Liver (tissue), 9 donors: ENCODE measurements around the gene AKAP13. TPM values are rescaled to one million over a fixed set of nuclear protein-coding genes. Genes with fewer than 3 reads are reported as not detected.

Source experiments
- DNase-seq: peaks from one replicate; pipeline ENCODE4 v3.0.0-alpha.2; 2017; ENCODE audit warnings: low spot score
- H3K27ac ChIP-seq, 2 donors: one replicate each; pipeline ENCODE4 v1.7.0; 2013; ENCODE audit warnings: inconsistent platforms in 2 of 2, low read length in 2 of 2, control low read depth in 1 of 2, low read depth in 1 of 2, mild to moderate bottlenecking in 1 of 2
- H3K27me3 ChIP-seq, 4 donors: one replicate each; pipeline versions ENCODE4 v1.6.1 to v1.7.0; 2013; ENCODE audit warnings: low read length in 3 of 4, inconsistent platforms in 1 of 4, mild to moderate bottlenecking in 1 of 4, moderate library complexity in 1 of 4; ENCODE audit not compliant: control insufficient read depth in 4 of 4, insufficient read depth in 4 of 4
- H3K36me3 ChIP-seq, 4 donors: one replicate each; pipeline versions ENCODE4 v1.6.1 to v1.7.0; 2013; ENCODE audit warnings: low read length in 3 of 4, mild to moderate bottlenecking in 3 of 4, low read depth in 1 of 4, moderate library complexity in 1 of 4; ENCODE audit not compliant: control insufficient read depth in 4 of 4, insufficient read depth in 3 of 4
- H3K4me1 ChIP-seq, 4 donors: one replicate each; pipeline versions ENCODE4 v1.6.1 to v1.7.0; 2013; ENCODE audit warnings: low read length in 3 of 4, mild to moderate bottlenecking in 3 of 4, moderate library complexity in 1 of 4; ENCODE audit not compliant: control insufficient read depth in 4 of 4, insufficient read depth in 4 of 4
- H3K4me3 ChIP-seq, 3 donors: one replicate each; pipeline versions ENCODE4 v1.6.1 to v1.7.0; 2013; ENCODE audit warnings: low read length in 3 of 3, control low read depth in 1 of 3, low read depth in 1 of 3, mild to moderate bottlenecking in 1 of 3
- H3K9ac ChIP-seq, 2 donors: one replicate each; pipeline ENCODE4 v1.7.0; 2013; ENCODE audit warnings: low read length in 2 of 2, mild to moderate bottlenecking in 2 of 2, moderate library complexity in 2 of 2, control low read depth in 1 of 2, low read depth in 1 of 2
- H3K9me3 ChIP-seq, 4 donors: one replicate each; pipeline versions ENCODE4 v1.6.1 to v1.7.0; 2013; ENCODE audit warnings: low read length in 3 of 4; ENCODE audit not compliant: control insufficient read depth in 4 of 4
- ATF3 ChIP-seq: IDR thresholded peaks from 2 replicates; pipeline ENCODE4 v1.6.1; 2016; ENCODE audit warnings: antibody characterized with exemption
- CTCF ChIP-seq: fragments of 150-350 bp; IDR thresholded peaks from 2 replicates; pipeline ENCODE4 v1.5.1; 2017; ENCODE audit warnings: improper control_type of control experiment, low read depth, low read length; ENCODE audit not compliant: missing input control
- FOXA1 ChIP-seq: IDR thresholded peaks from 2 replicates; pipeline ENCODE4 v1.6.1; 2016; ENCODE audit warnings: antibody characterized with exemption
- FOXA2 ChIP-seq: IDR thresholded peaks from 2 replicates; pipeline ENCODE4 v1.6.1; 2016; ENCODE audit warnings: antibody characterized with exemption
- GABPA ChIP-seq, 2 donors: IDR thresholded peaks in 1 of 2; conservative IDR thresholded peaks in 1 of 2; 2 replicates each; pipeline ENCODE4 v1.6.1; 2016; ENCODE audit warnings: antibody characterized with exemption in 2 of 2, mild to moderate bottlenecking in 1 of 2, moderate library complexity in 1 of 2
- HNF4A ChIP-seq, 2 donors: conservative IDR thresholded peaks; 2 replicates each; pipeline ENCODE4 v1.6.1; 2016; ENCODE audit warnings: antibody characterized with exemption in 2 of 2, mild to moderate bottlenecking in 2 of 2
- JUND ChIP-seq, 2 donors: IDR thresholded peaks; 2 replicates each; pipeline ENCODE4 v1.6.1; 2016; ENCODE audit warnings: antibody characterized with exemption in 2 of 2
- MAX ChIP-seq: IDR thresholded peaks from 2 replicates; pipeline ENCODE4 v1.6.1; 2016; ENCODE audit warnings: antibody characterized with exemption
- RAD21 ChIP-seq, 2 donors: IDR thresholded peaks; 2 replicates each; pipeline ENCODE4 v1.6.1; 2016; ENCODE audit warnings: antibody characterized with exemption in 2 of 2, mild to moderate bottlenecking in 2 of 2
- REST ChIP-seq: IDR thresholded peaks from 2 replicates; pipeline ENCODE4 v1.6.1; 2016; ENCODE audit warnings: antibody characterized with exemption, mild to moderate bottlenecking
- RXRA ChIP-seq, 2 donors: IDR thresholded peaks; 2 replicates each; pipeline ENCODE4 v1.6.1; 2017 to 2018; ENCODE audit warnings: antibody characterized with exemption in 2 of 2, mild to moderate bottlenecking in 1 of 2
- TAF1 ChIP-seq: conservative IDR thresholded peaks from 2 replicates; pipeline ENCODE4 v1.6.1; 2016; ENCODE audit warnings: antibody characterized with exemption, mild to moderate bottlenecking
- YY1 ChIP-seq: IDR thresholded peaks from 2 replicates; pipeline ENCODE4 v1.6.1; 2016; ENCODE audit warnings: antibody characterized with exemption, mild to moderate bottlenecking
- WGBS: extraction: QIAGEN DNeasy Blood & Tissue Kit; methylation state at CpG from one replicate; pipeline ENCODE4 v1.1.7; 2013; 5-methylcytosine and 5-hydroxymethylcytosine counted together
- polyA plus RNA-seq, 2 donors: library from polyadenylated mRNA; stranded (reverse) in 1 of 2; unstranded in 1 of 2; fragments of 200-250 nt in 1 of 2; fragments of >200 nt in 1 of 2; fragmentation: Nextera tagmentation in 1 of 2; extraction: Ambion mirVana in 1 of 2; gene quantifications; one replicate each; pipeline versions ENCODE4 v1.2.1 to v1.2.3, GENCODE V29; 2013 to 2015
- total RNA-seq, 2 donors: library from RNA; depleted of rRNA; stranded (reverse); fragments of >200 nt; gene quantifications; one replicate each; pipeline ENCODE4 v1.2.3, GENCODE V29; 2014
- donor health status: healthy.
- donor health status: healthy.
- donor health status: healthy.
- donor health status: healthy.
- donor health status: healthy.

Gene AKAP13
- total and polyA plus RNA-seq, 4 donors, result 18.6 to 92.3 (median 37.4) TPM

GRCh38 chr15:85591622-85592021, 211.2 kb downstream of the AKAP13 start:
- peaks cover 1 to 7% (median 3%) of the 10 kb centered on the region in 4 donors for H3K36me3 ChIP-seq
- H3K27ac ChIP-seq, result no peak overlapping the region
- no peaks in the 10 kb centered on the region for H3K27me3 ChIP-seq
- no peak for DNase-seq
- H3K9ac ChIP-seq, result no peak overlapping the region
- H3K9me3 ChIP-seq, result no peaks in the 10 kb centered on the region
- H3K4me1 ChIP-seq, result peaks cover 12 to 71% (median 29%) of the 10 kb centered on the region in 4 donors
- H3K4me3 ChIP-seq, result no peak overlapping the region
- no peak for TF ChIP-seq REST
- 98% methylated on average over 4 of the region's 4 CpGs for WGBS

- H3K27ac ChIP-seq, result peak overlapping the region in 1 of 2 donors; percentile 20
- peak overlapping the region in 1 of 2 donors; percentile 30 for H3K9ac ChIP-seq
- no peak overlapping the region for H3K4me3 ChIP-seq
- 45% methylated on average over 3 of the region's 3 CpGs for WGBS
- no peaks in the 10 kb centered on the region for H3K9me3 ChIP-seq
- peaks cover under 1 to 5% (median 2%) of the 10 kb centered on the region in 4 donors for H3K36me3 ChIP-seq
- DNase-seq, result no peak
- H3K27me3 ChIP-seq, result no peaks in the 10 kb centered on the region
- peaks cover 13 to 71% (median 29%) of the 10 kb centered on the region in 4 donors for H3K4me1 ChIP-seq
- no peak for TF ChIP-seq CTCF
- no peak for TF ChIP-seq RXRA (IDR thresholded peaks at IDR 0.05)
- no peak for TF ChIP-seq REST
- TF ChIP-seq FOXA1, result no peak
- no peak for TF ChIP-seq MAX
- peak; percentile 55 to 61 for TF ChIP-seq RAD21 (IDR thresholded peaks at IDR 0.05)
- TF ChIP-seq HNF4A (conservative IDR thresholded peaks at IDR 0.05), result no peak
- TF ChIP-seq JUND (IDR thresholded peaks at IDR 0.05), result peak in 1 of 2 donors; percentile 28
- no peak for TF ChIP-seq FOXA2
- no peak for TF ChIP-seq GABPA (IDR thresholded peaks at IDR 0.05 in 1 of 2, conservative IDR thresholded peaks at IDR 0.05 in 1 of 2)
- TF ChIP-seq TAF1, result no peak
- peak; percentile 24 for TF ChIP-seq YY1
- no peak for TF ChIP-seq ATF3
These were observed 211.7 kb downstream of the AKAP13 start for GRCh38 chr15:85592148-85592547.
